Measurements from ENCODE around the gene MAP4.

- no peak for TF ChIP-seq ZNF146 (tag by site-specific recombination; IDR thresholded peaks at IDR 0.05)
- no peak for TF ChIP-seq ZBTB20 (tag by site-specific recombination; IDR thresholded peaks at IDR 0.05)
- TF ChIP-seq CTCF (tag by site-specific recombination; IDR thresholded peaks at IDR 0.05) = no peak
- no peak for TF ChIP-seq SCRT2 (tag by site-specific recombination; IDR thresholded peaks at IDR 0.05)
- no peak for TF ChIP-seq HOXC10 (CRISPR knock-in tag; IDR thresholded peaks at IDR 0.05)
- no peak for TF ChIP-seq ZNF416 (tag by site-specific recombination; IDR thresholded peaks at IDR 0.05)
- TF ChIP-seq ZBTB26 (tag by site-specific recombination; optimal IDR thresholded peaks at IDR 0.05) = no peak
Measured at GRCh38 chr3:47916696-47917095, 99.5 kb downstream of the MAP4 start.

Data from HEK293 (cell line).